Nephron (organoid): ENCODE results near the gene HOMEZ.

Experiments
- H3K27ac Mint-ChIP-seq, 3 experiments: 2 replicates each; pipeline ENCODE4 v1.8.0; 2020; ENCODE audit warnings: mixed read lengths in 3 of 3, mild to moderate bottlenecking in 2 of 3, moderate library complexity in 1 of 3
- H3K27me3 Mint-ChIP-seq: 2 replicates; pipeline ENCODE4 v1.8.0; 2021; ENCODE audit warnings: low read depth, mild to moderate bottlenecking, moderate library complexity, mixed read lengths
- H3K36me3 Mint-ChIP-seq: 2 replicates; pipeline ENCODE4 v1.8.0; 2020; ENCODE audit warnings: low read depth, mixed read lengths
- H3K4me1 Mint-ChIP-seq: 2 replicates; pipeline ENCODE4 v1.8.0; 2020; ENCODE audit warnings: mixed read lengths
- H3K4me3 Mint-ChIP-seq, 3 experiments: 2 replicates each; pipeline ENCODE4 v1.8.0; 2020; ENCODE audit warnings: mild to moderate bottlenecking in 3 of 3, mixed read lengths in 3 of 3, moderate library complexity in 2 of 3
- H3K9me3 Mint-ChIP-seq: 2 replicates; pipeline ENCODE4 v1.8.0; 2020; ENCODE audit warnings: mixed read lengths
- TF ChIP-seq, protein P1 (sequence below), 3 experiments: fragments of 200-600 bp; sonication (generic); IDR thresholded peaks; one replicate each; pipeline ENCODE4 v1.5.0; 2021; ENCODE audit warnings: antibody characterized with exemption in 3 of 3; ENCODE audit not compliant: unreplicated experiment in 3 of 3

Gene HOMEZ

DNA sequence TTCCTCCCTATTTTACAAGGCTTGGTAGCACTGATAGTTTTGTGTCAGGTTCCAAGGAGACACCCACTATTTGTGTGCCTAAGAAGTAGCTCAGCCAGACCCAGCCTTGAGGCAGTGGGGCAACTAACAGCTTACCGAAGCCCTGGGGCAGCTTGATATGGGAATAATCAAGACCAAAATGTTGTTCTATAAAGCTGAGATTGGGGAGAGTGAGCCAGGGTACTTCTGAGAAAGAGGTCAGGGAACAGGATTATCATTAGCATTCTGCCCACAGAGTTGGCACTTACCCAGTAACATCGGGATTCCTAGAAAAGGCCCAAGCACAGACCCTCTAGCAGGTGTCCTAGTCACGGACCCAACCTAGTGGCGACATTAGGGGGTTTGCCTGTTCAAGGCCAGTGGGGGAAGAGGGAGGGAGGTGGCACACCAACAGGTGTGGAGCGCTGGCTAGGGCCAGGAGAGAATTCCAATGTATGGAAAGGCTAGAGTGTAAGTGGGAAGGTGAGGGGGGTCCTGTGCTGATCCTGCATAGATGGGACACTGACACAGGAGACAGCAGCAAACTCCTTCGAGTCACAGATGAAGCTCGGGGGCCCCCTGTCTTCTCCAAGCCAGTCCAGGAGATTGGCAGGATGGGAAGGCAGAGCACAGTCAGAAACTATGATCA lies 11.8 kb upstream of the HOMEZ start:
- peak overlapping the region in 2 of 3 experiments; percentile 29 to 40 for H3K4me3 Mint-ChIP-seq
- H3K9me3 Mint-ChIP-seq = no peaks in the 10 kb centered on the region
- peaks cover 25% of the 10 kb centered on the region for H3K4me1 Mint-ChIP-seq
- peak overlapping the region; percentile 21 to 68 (median 64) for H3K27ac Mint-ChIP-seq
- no peaks in the 10 kb centered on the region for H3K36me3 Mint-ChIP-seq
- TF ChIP-seq, protein P1, sequence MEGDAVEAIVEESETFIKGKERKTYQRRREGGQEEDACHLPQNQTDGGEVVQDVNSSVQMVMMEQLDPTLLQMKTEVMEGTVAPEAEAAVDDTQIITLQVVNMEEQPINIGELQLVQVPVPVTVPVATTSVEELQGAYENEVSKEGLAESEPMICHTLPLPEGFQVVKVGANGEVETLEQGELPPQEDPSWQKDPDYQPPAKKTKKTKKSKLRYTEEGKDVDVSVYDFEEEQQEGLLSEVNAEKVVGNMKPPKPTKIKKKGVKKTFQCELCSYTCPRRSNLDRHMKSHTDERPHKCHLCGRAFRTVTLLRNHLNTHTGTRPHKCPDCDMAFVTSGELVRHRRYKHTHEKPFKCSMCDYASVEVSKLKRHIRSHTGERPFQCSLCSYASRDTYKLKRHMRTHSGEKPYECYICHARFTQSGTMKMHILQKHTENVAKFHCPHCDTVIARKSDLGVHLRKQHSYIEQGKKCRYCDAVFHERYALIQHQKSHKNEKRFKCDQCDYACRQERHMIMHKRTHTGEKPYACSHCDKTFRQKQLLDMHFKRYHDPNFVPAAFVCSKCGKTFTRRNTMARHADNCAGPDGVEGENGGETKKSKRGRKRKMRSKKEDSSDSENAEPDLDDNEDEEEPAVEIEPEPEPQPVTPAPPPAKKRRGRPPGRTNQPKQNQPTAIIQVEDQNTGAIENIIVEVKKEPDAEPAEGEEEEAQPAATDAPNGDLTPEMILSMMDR (IDR thresholded peaks at IDR 0.05; ENCODE audit: unreplicated experiment in 3 of 3) = no peak
- H3K27me3 Mint-ChIP-seq = peaks cover 12% of the 10 kb centered on the region

DNA sequence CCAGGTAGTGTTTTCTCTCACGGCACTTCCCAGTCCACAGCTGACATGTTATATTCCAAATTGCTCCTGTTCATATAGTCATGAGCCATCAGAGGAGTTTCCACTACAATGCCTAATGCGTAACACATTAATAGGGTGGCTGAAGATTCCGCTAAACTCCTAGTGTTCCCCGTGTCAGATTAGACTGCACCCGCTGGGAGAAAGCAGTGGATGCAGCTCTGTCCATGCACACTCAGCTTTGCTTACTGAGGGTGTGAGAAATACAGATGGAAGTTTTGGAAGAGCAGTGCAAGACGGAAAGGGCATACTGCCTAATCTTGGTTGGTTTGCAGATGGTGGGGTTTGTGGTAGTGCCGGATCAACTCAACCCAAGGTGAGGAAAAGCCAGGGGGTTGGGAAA lies 11.2 kb upstream of the HOMEZ start:
- Mint-ChIP-seq H3K9me3 (no peaks in the 10 kb centered on the region), H3K4me1 (peaks cover 25% of the 10 kb centered on the region), H3K36me3 (no peaks in the 10 kb centered on the region), H3K27me3 (peaks cover 13% of the 10 kb centered on the region), H3K4me3 (peak overlapping the region in 2 of 3 experiments; percentile 45 to 60), H3K27ac (peak overlapping the region; percentile 24 to 68 (median 34))
- TF ChIP-seq, protein P1 (IDR thresholded peaks at IDR 0.05; ENCODE audit: unreplicated experiment in 3 of 3) = no peak

DNA sequence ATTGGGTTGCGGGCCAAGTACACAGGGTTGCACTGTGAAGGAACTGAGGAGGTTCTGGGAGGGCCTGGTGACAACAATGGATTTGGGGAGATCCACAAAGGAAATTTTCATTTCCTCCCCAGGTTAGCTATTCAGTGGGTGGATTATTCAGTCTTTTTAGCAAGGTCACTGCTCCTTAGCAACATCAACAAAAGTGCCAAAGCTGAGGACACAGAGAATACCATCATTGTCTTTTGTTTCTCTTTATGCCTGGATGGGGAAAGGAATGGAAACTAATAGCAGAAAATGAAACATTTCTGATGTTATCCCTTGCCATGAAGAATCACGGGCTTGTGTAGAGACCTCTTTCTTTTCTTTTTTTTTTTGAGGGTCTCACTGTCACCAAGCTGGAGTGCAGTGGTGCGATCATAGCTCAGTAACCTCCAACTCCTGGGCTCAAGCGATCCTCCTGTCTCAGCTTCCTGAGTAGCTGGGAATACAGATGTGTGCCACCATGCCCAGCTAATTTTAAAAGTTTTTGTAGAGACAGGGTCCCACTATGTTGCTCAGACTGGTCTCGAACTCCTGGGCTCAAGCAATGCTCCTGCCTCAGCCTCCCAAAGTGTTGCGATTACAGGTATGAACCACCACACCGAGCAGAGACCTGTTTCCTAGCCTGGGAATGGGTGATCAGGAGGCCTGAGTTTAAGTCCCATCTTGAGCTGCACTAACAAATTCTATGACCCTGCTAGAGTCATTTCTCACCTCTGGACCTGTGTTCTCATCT lies 10.3 kb upstream of the HOMEZ start:
- Mint-ChIP-seq H3K4me1 (peaks cover 25% of the 10 kb centered on the region), H3K27me3 (peaks cover 22% of the 10 kb centered on the region), H3K4me3 (peak overlapping the region in 1 of 3 experiments; percentile 36), H3K9me3 (no peaks in the 10 kb centered on the region), H3K27ac (peak overlapping the region; percentile 17 to 68 (median 24)), H3K36me3 (no peaks in the 10 kb centered on the region)
- TF ChIP-seq, protein P1 (IDR thresholded peaks at IDR 0.05; ENCODE audit: unreplicated experiment in 3 of 3) = no peak

DNA sequence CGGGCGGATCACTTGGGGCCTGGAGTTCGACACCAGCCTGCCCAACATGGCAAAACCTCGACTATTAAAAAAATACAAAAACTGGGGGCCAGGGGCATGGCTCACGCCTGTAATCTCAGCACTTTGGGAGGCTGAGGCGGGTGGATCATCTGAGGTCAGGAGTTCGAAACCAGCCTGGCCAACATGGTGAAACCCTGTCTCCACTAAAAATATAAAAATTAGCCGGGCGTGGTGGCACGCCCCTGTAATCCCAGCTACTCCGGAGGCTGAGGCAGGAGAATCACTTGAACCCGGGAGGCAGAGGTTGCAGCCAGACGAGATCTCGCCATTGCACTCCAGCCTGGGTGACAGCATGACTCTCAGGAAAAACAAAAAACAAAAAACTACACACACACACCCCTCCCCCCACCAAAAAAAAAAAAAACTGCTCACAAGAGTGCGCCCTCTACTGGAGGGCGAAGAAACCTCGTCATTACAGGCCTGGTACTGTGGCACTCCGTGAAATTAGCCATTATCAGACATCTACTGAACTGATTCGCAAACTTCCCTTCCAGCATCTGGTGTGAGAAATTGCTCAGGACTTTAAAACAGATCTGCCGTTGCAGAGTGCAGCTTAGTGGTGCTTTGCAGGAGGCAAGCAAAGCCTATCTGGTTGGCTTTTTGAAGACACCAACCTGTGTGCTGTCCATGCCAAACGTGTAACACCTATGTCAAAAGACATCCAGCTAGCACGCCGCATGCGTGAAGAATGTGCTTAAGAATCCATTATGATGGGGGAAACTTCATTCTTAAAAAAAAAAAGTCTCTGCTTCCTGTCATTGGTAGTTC lies 9.0 kb upstream of the HOMEZ start:
- Mint-ChIP-seq H3K27ac (peak overlapping the region in 2 of 3 experiments; percentile 9 to 50), H3K9me3 (no peaks in the 10 kb centered on the region)

DNA sequence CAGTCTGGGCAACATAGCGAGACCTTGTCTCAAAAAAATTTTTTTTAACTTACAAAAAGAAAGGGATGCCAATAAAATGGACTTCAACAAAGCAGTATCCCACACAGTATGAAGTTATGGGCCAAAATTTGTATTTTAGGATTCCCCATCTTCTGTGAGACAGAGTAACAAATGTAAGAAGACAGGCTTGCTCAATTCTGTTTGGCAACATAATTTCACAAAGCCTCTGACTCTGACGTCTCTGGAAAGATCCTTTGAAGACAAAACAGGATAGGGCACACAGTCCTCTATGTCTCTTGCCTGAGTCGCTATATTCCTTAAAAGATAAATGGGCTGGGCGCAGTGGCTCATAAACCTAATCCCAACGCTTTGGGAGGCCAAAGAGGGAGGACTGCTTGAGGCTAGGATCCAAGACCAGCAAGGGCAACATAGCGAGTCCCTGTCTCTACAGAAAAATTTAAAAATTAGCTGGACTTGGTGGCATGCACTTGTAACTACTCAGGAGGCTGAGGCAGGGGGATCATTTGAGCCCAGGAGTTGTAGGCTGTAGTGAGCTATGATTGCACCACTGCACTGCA lies 1.1 kb upstream of the HOMEZ start:
- peak overlapping the region; percentile 92 to 93 (median 93) for H3K4me3 Mint-ChIP-seq
- H3K9me3 Mint-ChIP-seq = no peaks in the 10 kb centered on the region
- H3K27me3 Mint-ChIP-seq = peaks cover 22% of the 10 kb centered on the region
- TF ChIP-seq, protein P1 (IDR thresholded peaks at IDR 0.05; ENCODE audit: unreplicated experiment in 3 of 3) = no peak
- H3K4me1 Mint-ChIP-seq = peaks cover 25% of the 10 kb centered on the region
- H3K27ac Mint-ChIP-seq = peak overlapping the region; percentile 91 to 99 (median 98)
- H3K36me3 Mint-ChIP-seq = no peaks in the 10 kb centered on the region

More for the DNA sequence above, 9.0 kb upstream of the HOMEZ start:
- Mint-ChIP-seq H3K27me3 (peaks cover 27% of the 10 kb centered on the region), H3K4me1 (peaks cover 20% of the 10 kb centered on the region), H3K36me3 (no peaks in the 10 kb centered on the region), H3K4me3 (no peak overlapping the region)
- TF ChIP-seq, protein P1 (IDR thresholded peaks at IDR 0.05; ENCODE audit: unreplicated experiment in 3 of 3) = peak; percentile 76 to 84 (median 77)
